Fibroblast of lung (primary cell): Measurements from ENCODE around the gene NCK2. TPM values are rescaled to one million over a fixed set of nuclear protein-coding genes. Genes with fewer than 3 reads are reported as not detected.

Source experiments
- DNase-seq, 2 donors: peaks; one replicate each; pipeline versions ENCODE4 v3.0.0 to v3.0.0-alpha.2; 2010; ENCODE audit warnings: low read depth in 2 of 2
- H2AFZ ChIP-seq: 2 replicates; pipeline ENCODE4 v1.5.1; 2012; ENCODE audit warnings: low read length, control low read depth, inconsistent platforms
- H3K27ac ChIP-seq: 2 replicates; pipeline ENCODE4 v1.5.1; 2011; ENCODE audit warnings: low read length, control low read depth; ENCODE audit not compliant: insufficient read depth
- H3K27me3 ChIP-seq: 2 replicates; pipeline ENCODE4 v1.5.1; 2011; ENCODE audit warnings: mild to moderate bottlenecking, low read length; ENCODE audit not compliant: control insufficient read depth, insufficient read depth
- H3K36me3 ChIP-seq: 2 replicates; pipeline ENCODE4 v1.5.1; 2011; ENCODE audit warnings: low read length; ENCODE audit not compliant: control insufficient read depth, insufficient read depth
- H3K4me1 ChIP-seq: 2 replicates; pipeline ENCODE4 v1.5.1; 2011; ENCODE audit warnings: low read length; ENCODE audit not compliant: control insufficient read depth, insufficient read depth; ENCODE audit errors: extremely low read depth
- H3K4me2 ChIP-seq: 2 replicates; pipeline ENCODE4 v1.5.1; 2011; ENCODE audit warnings: low read length, control low read depth; ENCODE audit not compliant: insufficient read depth; ENCODE audit errors: extremely low read depth
- H3K4me3 ChIP-seq, 4 experiments: fragments of 200-600 bp in 1 of 4; sonication (generic) in 1 of 4; replicated peaks in 1 of 4; 2 replicates each; pipeline ENCODE4 v1.5.1; 2011 to 2016; ENCODE audit warnings: low read length in 4 of 4, low read depth in 3 of 4, mild to moderate bottlenecking in 3 of 4, control low read depth in 2 of 4, inconsistent platforms in 1 of 4, mixed read lengths in 1 of 4; ENCODE audit not compliant: insufficient read depth in 1 of 4; ENCODE audit errors: control extremely low read depth in 1 of 4
- H3K79me2 ChIP-seq: 2 replicates; pipeline ENCODE4 v1.5.1; 2012; ENCODE audit warnings: mild to moderate bottlenecking, low read length, inconsistent platforms; ENCODE audit not compliant: control insufficient read depth, insufficient read depth
- H3K9ac ChIP-seq: 2 replicates; pipeline ENCODE4 v1.5.1; 2011; ENCODE audit warnings: mild to moderate bottlenecking, low read length, control low read depth; ENCODE audit not compliant: insufficient read depth
- H3K9me3 ChIP-seq: 2 replicates; pipeline ENCODE4 v1.5.1; 2012; ENCODE audit warnings: low read depth, low read length; ENCODE audit not compliant: control insufficient read depth, insufficient read depth
- H4K20me1 ChIP-seq: 2 replicates; pipeline ENCODE4 v1.5.1; 2011; ENCODE audit warnings: low read length; ENCODE audit not compliant: control insufficient read depth, insufficient read depth; ENCODE audit errors: extremely low read depth
- EZH2 ChIP-seq: IDR thresholded peaks from 2 replicates; pipeline ENCODE4 v1.5.1; 2012; ENCODE audit warnings: low read length, control low read depth, mild to moderate bottlenecking; ENCODE audit errors: missing control alignments
- polyA plus RNA-seq, 2 donors: library from polyadenylated mRNA; depleted of rRNA in 1 of 2; stranded (reverse) in 1 of 2; unstranded in 1 of 2; fragments of >200 nt; gene quantifications; 2 replicates each; pipeline ENCODE4 v1.2.1, GENCODE V29; 2011 to 2012; ENCODE audit warnings: missing spikeins in 1 of 2
- total RNA-seq: library from RNA; depleted of rRNA; stranded (reverse); fragments of >200 nt; gene quantifications from 2 replicates; pipeline ENCODE4 v1.2.1, GENCODE V29; 2014
- TF ChIP-seq, protein P1 (sequence below), 2 donors: IDR thresholded peaks in 1 of 2; conservative IDR thresholded peaks in 1 of 2; 1 replicate in 1 of 2; 2 replicates in 1 of 2; pipeline ENCODE4 v1.5.1; 2011 to 2012; ENCODE audit warnings: low read length in 2 of 2, control low read depth in 1 of 2, inconsistent platforms in 1 of 2, low read depth in 1 of 2, mild to moderate bottlenecking in 1 of 2

NCK2 gene
- total and polyA plus RNA-seq, 2 donors (not counting 1 experiment from before 2014, with no cell fraction given), result 25.4 to 51.3 TPM

DNA sequence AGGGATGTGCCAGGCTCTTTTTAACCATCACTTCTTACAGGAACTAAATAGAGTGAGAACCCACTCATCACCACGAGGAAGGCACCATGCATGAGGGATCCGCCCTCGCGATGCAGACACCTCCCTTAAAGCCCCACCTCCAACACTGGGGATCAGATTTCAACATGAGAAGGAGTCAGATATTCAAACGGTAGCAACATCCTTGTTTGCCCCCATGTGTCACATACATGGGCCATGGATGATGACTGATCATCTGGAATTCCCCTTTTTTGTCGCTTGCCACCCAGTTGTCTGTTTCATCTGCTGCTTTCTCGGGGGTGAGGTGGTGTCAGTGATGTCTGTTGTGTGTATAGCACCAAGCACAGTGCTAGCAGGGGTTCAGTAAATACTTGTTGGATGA lies 57.9 kb downstream of the NCK2 start:
- DNase-seq, result no peak
- H3K27me3 ChIP-seq, result no peaks in the 10 kb centered on the region
- no peak overlapping the region for H3K9ac ChIP-seq
- H3K4me1 ChIP-seq, result peaks cover 3% of the 10 kb centered on the region
- TF ChIP-seq, protein P1, sequence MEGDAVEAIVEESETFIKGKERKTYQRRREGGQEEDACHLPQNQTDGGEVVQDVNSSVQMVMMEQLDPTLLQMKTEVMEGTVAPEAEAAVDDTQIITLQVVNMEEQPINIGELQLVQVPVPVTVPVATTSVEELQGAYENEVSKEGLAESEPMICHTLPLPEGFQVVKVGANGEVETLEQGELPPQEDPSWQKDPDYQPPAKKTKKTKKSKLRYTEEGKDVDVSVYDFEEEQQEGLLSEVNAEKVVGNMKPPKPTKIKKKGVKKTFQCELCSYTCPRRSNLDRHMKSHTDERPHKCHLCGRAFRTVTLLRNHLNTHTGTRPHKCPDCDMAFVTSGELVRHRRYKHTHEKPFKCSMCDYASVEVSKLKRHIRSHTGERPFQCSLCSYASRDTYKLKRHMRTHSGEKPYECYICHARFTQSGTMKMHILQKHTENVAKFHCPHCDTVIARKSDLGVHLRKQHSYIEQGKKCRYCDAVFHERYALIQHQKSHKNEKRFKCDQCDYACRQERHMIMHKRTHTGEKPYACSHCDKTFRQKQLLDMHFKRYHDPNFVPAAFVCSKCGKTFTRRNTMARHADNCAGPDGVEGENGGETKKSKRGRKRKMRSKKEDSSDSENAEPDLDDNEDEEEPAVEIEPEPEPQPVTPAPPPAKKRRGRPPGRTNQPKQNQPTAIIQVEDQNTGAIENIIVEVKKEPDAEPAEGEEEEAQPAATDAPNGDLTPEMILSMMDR (conservative IDR thresholded peaks at IDR 0.05 in 1 of 2, IDR thresholded peaks at IDR 0.05 in 1 of 2; ENCODE audit: low read depth in 1 of 2, low read length in 2 of 2), result no peak
- no peak for TF ChIP-seq EZH2
- H3K79me2 ChIP-seq, result peaks cover 15% of the 10 kb centered on the region
- H3K9me3 ChIP-seq, result no peaks in the 10 kb centered on the region
- no peaks in the 10 kb centered on the region for H4K20me1 ChIP-seq
- H2AFZ ChIP-seq, result no peak overlapping the region
- H3K36me3 ChIP-seq, result no peaks in the 10 kb centered on the region
- H3K4me2 ChIP-seq, result no peak overlapping the region
- H3K27ac ChIP-seq, result no peak overlapping the region
- H3K4me3 ChIP-seq, result no peak overlapping the region

DNA sequence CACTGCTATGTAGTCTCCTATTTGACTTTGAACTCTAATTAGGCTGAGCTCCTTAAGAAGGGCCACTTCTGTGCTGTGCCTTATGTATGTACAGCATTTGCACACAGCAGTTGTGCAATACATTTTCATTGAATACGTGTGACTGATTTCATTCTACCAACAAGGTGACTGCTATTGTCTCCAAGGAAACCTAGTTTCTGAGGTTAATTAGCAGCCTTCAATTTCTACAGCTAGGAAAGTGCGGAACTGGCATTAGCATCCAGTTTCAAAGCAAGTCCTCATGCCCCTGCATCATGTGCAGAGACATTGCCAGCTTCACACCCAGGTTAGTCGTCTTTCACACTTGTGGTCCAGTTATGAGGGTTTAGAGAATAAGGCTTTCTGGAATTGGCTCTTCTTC lies 58.6 kb downstream of the NCK2 start:
- H3K9ac ChIP-seq, result no peak overlapping the region
- H4K20me1 ChIP-seq, result no peaks in the 10 kb centered on the region
- H3K4me3 ChIP-seq, result no peak overlapping the region
- H3K9me3 ChIP-seq, result no peaks in the 10 kb centered on the region
- peaks cover 2% of the 10 kb centered on the region for H3K4me1 ChIP-seq
- DNase-seq, result no peak
- H3K79me2 ChIP-seq, result peaks cover 15% of the 10 kb centered on the region
- H2AFZ ChIP-seq, result no peak overlapping the region
- TF ChIP-seq, protein P1 (conservative IDR thresholded peaks at IDR 0.05 in 1 of 2, IDR thresholded peaks at IDR 0.05 in 1 of 2; ENCODE audit: low read depth in 1 of 2, low read length in 2 of 2), result no peak
- no peak for TF ChIP-seq EZH2
- no peak overlapping the region for H3K27ac ChIP-seq
- no peaks in the 10 kb centered on the region for H3K36me3 ChIP-seq
- H3K27me3 ChIP-seq, result no peaks in the 10 kb centered on the region
- no peak overlapping the region for H3K4me2 ChIP-seq

DNA sequence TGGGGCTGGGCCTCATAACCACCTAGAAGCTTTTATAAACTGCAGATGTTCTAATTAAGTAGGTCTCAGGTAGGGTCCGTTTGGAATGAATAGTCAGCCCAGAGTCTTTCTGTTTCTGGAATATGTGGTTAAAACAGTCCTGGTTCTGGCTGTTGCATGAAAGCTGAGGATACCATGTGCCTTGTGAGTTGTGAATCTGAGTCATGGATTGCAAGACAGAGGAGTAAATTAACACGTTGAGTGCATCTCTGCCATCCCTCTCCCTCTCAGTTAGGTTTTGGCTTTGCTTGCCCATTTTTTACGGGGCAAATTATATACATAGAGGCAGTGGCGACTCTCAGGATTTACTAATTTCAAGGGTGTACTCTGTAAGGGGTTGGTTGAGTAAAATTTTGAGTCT lies 59.1 kb downstream of the NCK2 start:
- Histone ChIP-seq H3K79me2 (peaks cover 15% of the 10 kb centered on the region), H3K4me1 (peaks cover 2% of the 10 kb centered on the region), H3K36me3 (no peaks in the 10 kb centered on the region), H3K9me3 (no peaks in the 10 kb centered on the region), H2AFZ (no peak overlapping the region), H4K20me1 (no peaks in the 10 kb centered on the region), H3K4me2 (no peak overlapping the region), H3K27ac (no peak overlapping the region), H3K27me3 (no peaks in the 10 kb centered on the region), H3K4me3 (no peak overlapping the region), H3K9ac (no peak overlapping the region)
- no peak for TF ChIP-seq EZH2
- TF ChIP-seq, protein P1 (conservative IDR thresholded peaks at IDR 0.05 in 1 of 2, IDR thresholded peaks at IDR 0.05 in 1 of 2; ENCODE audit: low read depth in 1 of 2, low read length in 2 of 2), result no peak
- peak in 1 of 2 donors; percentile 29 for DNase-seq
